T-helper 17 cell (primary cell): Measurements from ENCODE around the gene VAT1. TPM values are rescaled to one million over a fixed set of nuclear protein-coding genes. Genes with fewer than 3 reads are reported as not detected.

Experiments used
- total RNA-seq, 4 donors: library from RNA in 2 of 4; stranded (reverse) in 2 of 4; gene quantifications; one replicate each; pipeline ENCODE4 v1.2.3 and lab custom pipeline; 2022 to 2026

VAT1 gene
- total RNA-seq, 2 donors from 2014 or later: 26.0 to 29.3 TPM

Other genes starting within 250 kb of the VAT1 start
- 10 to 100 TPM; 20.5 to 27.4 TPM for gene VPS25, start 248.9 kb downstream of the VAT1 start, total RNA-seq
- gene WNK4, start 241.8 kb downstream of the VAT1 start, total RNA-seq: under 1 TPM in 1 of 2 donors, not detected in 1; 0.31 TPM
- gene COA3, start 223.7 kb downstream of the VAT1 start, total RNA-seq: 10 to 100 TPM; 10.1 to 15.2 TPM
- gene CNTD1, start 223.5 kb downstream of the VAT1 start, total RNA-seq: not detected
- 100 to 1,000 TPM; 125 to 158 TPM for gene BECN1, start 198.1 kb downstream of the VAT1 start, total RNA-seq
- gene PSME3, start 189.0 kb downstream of the VAT1 start, total RNA-seq: 10 to 100 TPM; 71.5 to 78.8 TPM
- 1 to 10 TPM; 1.9 to 2.6 TPM for gene AOC2, start 177.8 kb downstream of the VAT1 start, total RNA-seq
- gene AOC3, start 171.2 kb downstream of the VAT1 start, total RNA-seq: 1 to 10 TPM; 1.0 to 1.1 TPM
- gene G6PC1, start 121.6 kb downstream of the VAT1 start, total RNA-seq: not detected
- gene AARSD1, start 57.9 kb downstream of the VAT1 start, total RNA-seq: 10 to 100 TPM; 47.6 to 59.9 TPM
- 1 to 10 TPM in 1 of 2 donors, not detected in 1; 2.3 TPM for gene PTGES3L, start 42.3 kb downstream of the VAT1 start, total RNA-seq
- gene RUNDC1, start 41.8 kb downstream of the VAT1 start, total RNA-seq: 10 to 100 TPM; 15.6 to 16.6 TPM
- gene RPL27, start 24.0 kb downstream of the VAT1 start, total RNA-seq: 1,000 to 10,000 TPM; 1,342 to 1,395 TPM
- gene IFI35, start 15.6 kb downstream of the VAT1 start, total RNA-seq: 10 to 100 TPM; 23.1 to 23.8 TPM
- 1 to 10 TPM in 1 of 2 donors, under 1 TPM in 1; 0.12 to 1.1 TPM for gene RND2, start 2.8 kb upstream of the VAT1 start, total RNA-seq
- 1 to 10 TPM; 2.1 to 3.4 TPM for gene BRCA1, start 103.0 kb upstream of the VAT1 start, total RNA-seq
- 10 to 100 TPM; 55.1 to 55.8 TPM for gene NBR1, start 148.8 kb upstream of the VAT1 start, total RNA-seq
- 10 to 100 TPM in 1 of 2 donors, 1 to 10 TPM in 1; 7.0 to 10.0 TPM for gene TMEM106A, start 189.5 kb upstream of the VAT1 start, total RNA-seq
- gene CCDC200, start 206.2 kb upstream of the VAT1 start, total RNA-seq: under 1 TPM; 0.40 to 0.60 TPM
- 1,000 to 10,000 TPM; 3,838 to 5,780 TPM for gene RNU2-1, start 211.6 kb upstream of the VAT1 start, total RNA-seq